Hepatocyte (in vitro differentiated cells): ENCODE data around the gene ARFIP1. TPM values are rescaled to one million over a fixed set of nuclear protein-coding genes. Genes with fewer than 3 reads are reported as not detected.

Experiments
- DNase-seq: peaks from one replicate; pipeline ENCODE4 v3.0.0-alpha.2; 2016; ENCODE audit warnings: low spot score
- H2AFZ ChIP-seq: fragments of 200-600 bp; sonication (generic); 2 replicates; pipeline ENCODE4 v1.6.0; 2016; ENCODE audit warnings: antibody characterized with exemption, mild to moderate bottlenecking
- H3K27ac ChIP-seq: fragments of 200-600 bp; sonication (generic); 2 replicates; pipeline ENCODE4 v1.5.1; 2016; ENCODE audit warnings: mild to moderate bottlenecking
- H3K27me3 ChIP-seq: fragments of 200-600 bp; sonication (generic); 2 replicates; pipeline ENCODE4 v1.6.1; 2016
- H3K36me3 ChIP-seq: fragments of 200-600 bp; sonication (generic); replicated peaks from 2 replicates; pipeline ENCODE4 v1.5.1; 2016; ENCODE audit warnings: low read depth; ENCODE audit not compliant: insufficient read depth
- H3K4me1 ChIP-seq: fragments of 200-600 bp; sonication (generic); 2 replicates; pipeline ENCODE4 v1.5.1; 2016; ENCODE audit warnings: mild to moderate bottlenecking, moderate library complexity; ENCODE audit not compliant: insufficient read depth
- H3K4me2 ChIP-seq: fragments of 200-600 bp; sonication (generic); 2 replicates; pipeline ENCODE4 v1.6.0; 2016
- H3K4me3 ChIP-seq: fragments of 200-600 bp; sonication (generic); 2 replicates; pipeline ENCODE4 v1.5.1; 2016; ENCODE audit warnings: mild to moderate bottlenecking
- H3K79me2 ChIP-seq: fragments of 200-600 bp; sonication (generic); 2 replicates; pipeline ENCODE4 v1.6.0; 2017; ENCODE audit warnings: mild to moderate bottlenecking
- H3K9me2 ChIP-seq: fragments of 200-600 bp; sonication (generic); replicated peaks from 2 replicates; pipeline ENCODE4 v1.6.0; 2017; ENCODE audit warnings: mild to moderate bottlenecking; ENCODE audit not compliant: insufficient read depth
- H3K9me3 ChIP-seq: fragments of 200-600 bp; sonication (generic); 2 replicates; pipeline ENCODE4 v1.5.1; 2016; ENCODE audit warnings: low read depth, mild to moderate bottlenecking
- H4K20me1 ChIP-seq: fragments of 200-600 bp; sonication (generic); 2 replicates; pipeline ENCODE4 v1.6.0; 2016; ENCODE audit warnings: mild to moderate bottlenecking; ENCODE audit not compliant: insufficient read depth, poor library complexity, severe bottlenecking
- CTCF ChIP-seq: fragments of 200-600 bp; sonication (generic); IDR thresholded peaks from 2 replicates; pipeline ENCODE4 v1.5.1; 2016; ENCODE audit warnings: antibody characterized with exemption, mild to moderate bottlenecking; ENCODE audit not compliant: poor library complexity
- EZH2 ChIP-seq: fragments of 200-600 bp; sonication (generic); IDR thresholded peaks from 2 replicates; pipeline ENCODE4 v1.6.1; 2016; ENCODE audit warnings: antibody characterized with exemption, mild to moderate bottlenecking, borderline replicate concordance
- EZH2phosphoT487 ChIP-seq: fragments of 200-600 bp; sonication (generic); IDR thresholded peaks from one replicate; pipeline ENCODE4 v1.6.1; 2018; ENCODE audit warnings: antibody characterized with exemption, mild to moderate bottlenecking, low read depth, moderate library complexity; ENCODE audit not compliant: unreplicated experiment, severe bottlenecking
- WGBS: methylation state at CpG from one replicate; pipeline ENCODE4 v1.1.6; 2016; ENCODE audit warnings: low lambda C conversion rate; ENCODE audit errors: missing lambda C conversion rate; 5-methylcytosine and 5-hydroxymethylcytosine counted together
- polyA plus RNA-seq: library from polyadenylated mRNA; unstranded; fragments of >200 nt; fragmentation: Nextera tagmentation; extraction: Ambion mirVana; gene quantifications from 2 replicates; pipeline ENCODE4 v1.2.1, GENCODE V29; 2016
- total RNA-seq: library from RNA; depleted of rRNA; stranded (reverse); fragments of >200 nt; gene quantifications from 2 replicates; pipeline ENCODE4 v1.2.3, GENCODE V29; 2014

The ARFIP1 gene
- total and polyA plus RNA-seq, 2 experiments from 2014 or later = 21.7 to 39.1 TPM

- Histone ChIP-seq H3K4me3 (no peak overlapping the region), H3K4me1 (peaks cover 17% of the 10 kb centered on the region), H3K9me2 (no peaks in the 10 kb centered on the region), H3K4me2 (peak overlapping the region; percentile 47), H3K36me3 (no peaks in the 10 kb centered on the region), H2AFZ (no peak overlapping the region), H3K27me3 (no peaks in the 10 kb centered on the region), H4K20me1 (peaks cover 37% of the 10 kb centered on the region), H3K79me2 (peaks cover 98% of the 10 kb centered on the region), H3K27ac (peak overlapping the region; percentile 39), H3K9me3 (no peaks in the 10 kb centered on the region)
- no peak for TF ChIP-seq EZH2
- TF ChIP-seq EZH2phosphoT487 = no peak
- TF ChIP-seq CTCF = no peak
- no peak for DNase-seq
- WGBS = 100% methylated on average over 1 of the region's 1 CpG
Observed at GRCh38 chr4:152786627-152787026, 6.9 kb downstream of the ARFIP1 start.

GRCh38 chr4:152795891-152796290 is 16.1 kb downstream of the ARFIP1 start:
- Histone ChIP-seq H3K36me3 (no peaks in the 10 kb centered on the region), H3K79me2 (peaks cover 98% of the 10 kb centered on the region), H3K27ac (no peak overlapping the region), H3K4me2 (no peak overlapping the region), H3K4me3 (no peak overlapping the region), H3K9me3 (no peaks in the 10 kb centered on the region), H3K9me2 (no peaks in the 10 kb centered on the region), H2AFZ (no peak overlapping the region), H3K27me3 (no peaks in the 10 kb centered on the region), H3K4me1 (no peaks in the 10 kb centered on the region), H4K20me1 (peaks cover 8% of the 10 kb centered on the region)
- 98% methylated on average over 3 of the region's 3 CpGs for WGBS
- no peak for TF ChIP-seq EZH2
- TF ChIP-seq CTCF = no peak
- TF ChIP-seq EZH2phosphoT487 = no peak
- DNase-seq = no peak

- H3K9me3 ChIP-seq = no peaks in the 10 kb centered on the region
- TF ChIP-seq EZH2phosphoT487 (no peak), CTCF (no peak), EZH2 (no peak)
- H3K4me1 ChIP-seq = no peaks in the 10 kb centered on the region
- no peaks in the 10 kb centered on the region for H3K9me2 ChIP-seq
- H2AFZ ChIP-seq = no peak overlapping the region
- H3K4me3 ChIP-seq = no peak overlapping the region
- no peak overlapping the region for H3K4me2 ChIP-seq
- no peaks in the 10 kb centered on the region for H3K36me3 ChIP-seq
- no peak overlapping the region for H3K27ac ChIP-seq
- no peaks in the 10 kb centered on the region for H3K27me3 ChIP-seq
- no peak for DNase-seq
- H3K79me2 ChIP-seq = peaks cover 68% of the 10 kb centered on the region
- 95% methylated on average over 1 of the region's 1 CpG for WGBS
- peaks cover 6% of the 10 kb centered on the region for H4K20me1 ChIP-seq
Observed at GRCh38 chr4:152803541-152803940, 23.8 kb downstream of the ARFIP1 start.
